Progenitor cell of endocrine pancreas (in vitro differentiated cells): ENCODE measurements around the gene PDGFA. TPM values are rescaled to one million over a fixed set of nuclear protein-coding genes. Genes with fewer than 3 reads are reported as not detected.
A peak's percentile ranks its signal among the peaks of the same experiment; 100 is the strongest.

Source experiments
- DNase-seq: peaks from one replicate; pipeline ENCODE4 v3.0.0; 2021; ENCODE audit warnings: low spot score; ENCODE audit not compliant: unreplicated experiment
- H3K27ac Mint-ChIP-seq: 2 replicates; pipeline ENCODE4 v1.8.0; 2021; ENCODE audit warnings: mild to moderate bottlenecking, moderate library complexity, mixed read lengths
- H3K27me3 Mint-ChIP-seq: 2 replicates; pipeline ENCODE4 v1.8.0; 2021; ENCODE audit warnings: mixed read lengths
- H3K36me3 Mint-ChIP-seq: 2 replicates; pipeline ENCODE4 v1.8.0; 2022; ENCODE audit warnings: mixed read lengths; ENCODE audit not compliant: insufficient read depth
- H3K4me1 Mint-ChIP-seq: 2 replicates; pipeline ENCODE4 v1.8.0; 2021; ENCODE audit warnings: low read depth, mixed read lengths
- H3K4me3 Mint-ChIP-seq: 2 replicates; pipeline ENCODE4 v1.8.0; 2021; ENCODE audit warnings: low read depth, mild to moderate bottlenecking, moderate library complexity, mixed read lengths
- H3K9me3 Mint-ChIP-seq: 2 replicates; pipeline ENCODE4 v1.8.0; 2021; ENCODE audit warnings: low read depth, mixed read lengths
- total RNA-seq: library from RNA; stranded (reverse); gene quantifications from 2 replicates; pipeline ENCODE4 v1.2.1, GENCODE V29; 2021
- TF ChIP-seq, protein P1 (sequence below): fragments of 200-600 bp; sonication (generic); IDR thresholded peaks from one replicate; pipeline ENCODE4 v1.5.0; 2021; ENCODE audit warnings: antibody characterized with exemption, mild to moderate bottlenecking; ENCODE audit not compliant: unreplicated experiment

Gene PDGFA
- total RNA-seq, 1 donor from 2014 or later = 86.2 TPM

DNA sequence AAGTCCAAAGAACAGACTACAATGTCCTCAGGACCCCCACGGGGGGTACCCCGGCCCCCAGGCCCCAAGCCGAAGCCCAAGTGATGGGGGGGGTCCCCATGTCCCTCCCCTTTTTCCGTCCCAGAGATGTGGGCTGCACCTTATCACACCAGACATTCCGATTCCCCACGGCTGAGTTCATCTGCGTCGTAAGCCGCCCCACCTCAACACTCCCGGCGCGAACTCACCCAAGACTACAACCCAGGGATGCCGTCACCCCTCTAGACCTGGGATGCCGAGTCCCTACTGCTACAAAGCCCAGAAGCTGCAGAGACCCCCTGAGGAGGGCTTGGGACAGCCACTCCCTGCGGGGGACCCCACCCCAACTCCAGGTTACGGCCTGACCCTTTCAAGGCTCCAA lies 14.5 kb downstream of the PDGFA start:
- Mint-ChIP-seq H3K27ac (peak overlapping the region; percentile 87), H3K9me3 (no peaks in the 10 kb centered on the region), H3K4me3 (peak overlapping the region; percentile 24)

DNA sequence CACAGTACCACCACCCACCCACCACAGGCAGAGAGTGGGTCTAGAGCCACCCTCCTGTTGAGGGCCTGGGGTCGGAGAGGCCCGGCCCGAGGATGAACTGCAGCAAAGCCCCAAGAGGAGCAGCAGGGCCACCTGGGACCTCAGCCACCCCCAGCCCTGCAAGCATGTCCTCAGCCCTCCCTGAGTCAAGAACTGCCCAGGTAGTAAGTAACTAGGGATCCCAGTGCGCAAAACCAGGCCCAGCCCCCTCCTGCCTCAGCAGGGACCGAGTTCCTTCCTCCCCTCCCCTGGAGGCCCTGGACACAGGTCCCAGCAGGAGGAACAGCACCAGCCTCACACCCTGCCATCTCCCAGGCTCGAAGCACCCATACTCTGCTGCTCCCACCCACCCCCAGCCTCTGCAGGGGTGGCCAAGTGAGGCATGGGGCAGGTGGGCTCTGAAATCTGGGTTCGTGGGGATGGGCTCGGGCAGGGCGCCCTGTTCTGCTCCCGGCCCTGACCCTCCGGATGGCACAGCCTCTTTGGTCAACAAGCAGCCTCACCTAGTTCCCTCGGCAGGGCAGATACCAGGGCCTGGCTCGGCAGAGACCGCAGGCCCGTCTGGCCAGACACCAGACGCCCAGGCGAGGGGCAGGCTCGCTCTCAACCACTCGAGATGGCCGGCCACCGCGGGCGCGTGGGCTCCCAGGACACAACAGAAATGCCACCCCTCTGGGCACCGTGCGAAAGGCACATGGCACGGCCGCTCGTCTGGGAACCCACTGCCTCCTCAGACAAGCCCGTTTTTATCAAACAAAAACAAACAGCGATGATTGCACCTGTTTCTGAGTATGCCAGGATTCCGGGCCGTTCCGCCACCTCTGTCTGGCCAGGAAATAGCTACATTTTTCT lies 15.2 kb downstream of the PDGFA start:
- TF ChIP-seq, protein P1, sequence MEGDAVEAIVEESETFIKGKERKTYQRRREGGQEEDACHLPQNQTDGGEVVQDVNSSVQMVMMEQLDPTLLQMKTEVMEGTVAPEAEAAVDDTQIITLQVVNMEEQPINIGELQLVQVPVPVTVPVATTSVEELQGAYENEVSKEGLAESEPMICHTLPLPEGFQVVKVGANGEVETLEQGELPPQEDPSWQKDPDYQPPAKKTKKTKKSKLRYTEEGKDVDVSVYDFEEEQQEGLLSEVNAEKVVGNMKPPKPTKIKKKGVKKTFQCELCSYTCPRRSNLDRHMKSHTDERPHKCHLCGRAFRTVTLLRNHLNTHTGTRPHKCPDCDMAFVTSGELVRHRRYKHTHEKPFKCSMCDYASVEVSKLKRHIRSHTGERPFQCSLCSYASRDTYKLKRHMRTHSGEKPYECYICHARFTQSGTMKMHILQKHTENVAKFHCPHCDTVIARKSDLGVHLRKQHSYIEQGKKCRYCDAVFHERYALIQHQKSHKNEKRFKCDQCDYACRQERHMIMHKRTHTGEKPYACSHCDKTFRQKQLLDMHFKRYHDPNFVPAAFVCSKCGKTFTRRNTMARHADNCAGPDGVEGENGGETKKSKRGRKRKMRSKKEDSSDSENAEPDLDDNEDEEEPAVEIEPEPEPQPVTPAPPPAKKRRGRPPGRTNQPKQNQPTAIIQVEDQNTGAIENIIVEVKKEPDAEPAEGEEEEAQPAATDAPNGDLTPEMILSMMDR = no peak
- H3K27ac Mint-ChIP-seq = peak overlapping the region; percentile 100
- no peaks in the 10 kb centered on the region for H3K27me3 Mint-ChIP-seq
- H3K36me3 Mint-ChIP-seq = peaks cover 23% of the 10 kb centered on the region
- no peaks in the 10 kb centered on the region for H3K9me3 Mint-ChIP-seq
- no peak for DNase-seq
- no peak overlapping the region for H3K4me3 Mint-ChIP-seq
- peaks cover 32% of the 10 kb centered on the region for H3K4me1 Mint-ChIP-seq

More for the DNA sequence above, 14.5 kb downstream of the PDGFA start:
- peaks cover 16% of the 10 kb centered on the region for H3K36me3 Mint-ChIP-seq
- TF ChIP-seq, protein P1 = no peak
- no peak for DNase-seq
- H3K27me3 Mint-ChIP-seq = no peaks in the 10 kb centered on the region
- peaks cover 32% of the 10 kb centered on the region for H3K4me1 Mint-ChIP-seq

DNA sequence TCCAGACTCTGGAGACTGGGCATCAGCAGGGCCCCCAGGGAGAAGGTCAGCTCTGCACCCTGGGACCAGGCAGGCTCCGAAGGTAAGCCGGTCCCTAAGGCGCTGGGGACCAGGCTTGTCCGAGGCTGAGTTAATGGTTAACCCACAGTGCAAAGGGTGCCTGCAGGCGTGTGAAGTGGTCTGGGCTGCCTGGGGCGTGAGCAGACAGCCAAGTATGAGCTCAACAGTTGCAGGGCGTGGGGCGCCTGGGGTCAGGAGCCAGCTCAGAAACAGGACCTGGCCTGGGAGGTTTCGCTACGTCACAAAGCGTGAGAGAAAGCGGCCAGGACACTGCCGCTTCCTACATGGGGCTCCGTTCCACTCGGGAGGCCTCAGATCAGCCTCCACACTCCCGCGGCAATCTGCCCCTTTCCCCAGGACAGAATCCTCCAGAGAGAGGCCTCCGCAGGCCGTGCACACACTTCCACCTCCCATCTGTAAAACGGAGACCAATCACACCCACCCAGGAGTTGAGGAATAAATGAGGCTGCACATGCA lies 16.0 kb downstream of the PDGFA start:
- peaks cover 30% of the 10 kb centered on the region for H3K36me3 Mint-ChIP-seq
- H3K4me3 Mint-ChIP-seq = peak overlapping the region; percentile 55
- DNase-seq = peak; percentile 73
- no peaks in the 10 kb centered on the region for H3K27me3 Mint-ChIP-seq
- peaks cover 32% of the 10 kb centered on the region for H3K4me1 Mint-ChIP-seq
- TF ChIP-seq, protein P1 = no peak
- no peaks in the 10 kb centered on the region for H3K9me3 Mint-ChIP-seq
- H3K27ac Mint-ChIP-seq = peak overlapping the region; percentile 100

- H3K36me3 Mint-ChIP-seq = peaks cover 35% of the 10 kb centered on the region
- peak overlapping the region; percentile 86 for H3K27ac Mint-ChIP-seq
- no peaks in the 10 kb centered on the region for H3K9me3 Mint-ChIP-seq
- TF ChIP-seq, protein P1 = no peak
- no peak overlapping the region for H3K4me3 Mint-ChIP-seq
- DNase-seq = no peak
- H3K4me1 Mint-ChIP-seq = peaks cover 32% of the 10 kb centered on the region
- H3K27me3 Mint-ChIP-seq = no peaks in the 10 kb centered on the region
These were observed 17.4 kb downstream of the PDGFA start for GRCh38 chr7:502296-502695.

GRCh38 chr7:501526-501925 lies 18.1 kb downstream of the PDGFA start:
- Mint-ChIP-seq H3K4me1 (peaks cover 32% of the 10 kb centered on the region), H3K4me3 (no peak overlapping the region), H3K36me3 (peaks cover 39% of the 10 kb centered on the region), H3K9me3 (no peaks in the 10 kb centered on the region), H3K27ac (no peak overlapping the region), H3K27me3 (no peaks in the 10 kb centered on the region)
- no peak for DNase-seq
- TF ChIP-seq, protein P1 = no peak
